GM21717 (cell line): ENCODE data around the gene KIAA1671.

Source experiments
- ATAC-seq: cut with Tn5 transposase; IDR thresholded peaks from one replicate; pipeline ENCODE4 v1.9.1; 2021; ENCODE audit warnings: mild to moderate bottlenecking, moderate library complexity; ENCODE audit not compliant: unreplicated experiment

Gene KIAA1671

GRCh38 chr22:25007444-25008106 is 55.1 kb downstream of the KIAA1671 start:
- ATAC-seq, result no peak

DNA sequence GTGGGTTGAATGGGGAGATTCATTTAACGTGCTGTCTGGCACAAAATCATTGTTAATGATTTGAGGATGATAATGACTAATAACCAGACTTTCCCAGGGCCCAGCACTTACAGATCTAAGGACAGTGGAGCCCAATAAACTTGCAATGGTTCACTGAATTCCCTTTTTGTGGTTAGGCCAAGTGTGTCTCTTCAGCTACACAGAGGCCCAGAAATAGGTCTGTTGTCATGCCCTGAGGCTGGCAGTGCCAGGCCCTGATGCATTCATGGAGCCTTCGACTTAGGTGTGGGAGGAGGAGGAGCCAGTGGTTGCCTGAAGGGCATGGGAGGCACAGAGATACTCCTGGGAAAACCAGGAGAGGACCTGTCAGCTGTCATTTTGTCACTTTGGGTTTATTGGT is 56.1 kb downstream of the KIAA1671 start:
- ATAC-seq, result no peak

GRCh38 chr22:25012741-25013143 is 60.2 kb downstream of the KIAA1671 start:
- no peak for ATAC-seq

GRCh38 chr22:25013607-25014006 is 61.1 kb downstream of the KIAA1671 start:
- ATAC-seq, result no peak

GRCh38 chr22:25014896-25015755 is 62.6 kb downstream of the KIAA1671 start:
- no peak for ATAC-seq

DNA sequence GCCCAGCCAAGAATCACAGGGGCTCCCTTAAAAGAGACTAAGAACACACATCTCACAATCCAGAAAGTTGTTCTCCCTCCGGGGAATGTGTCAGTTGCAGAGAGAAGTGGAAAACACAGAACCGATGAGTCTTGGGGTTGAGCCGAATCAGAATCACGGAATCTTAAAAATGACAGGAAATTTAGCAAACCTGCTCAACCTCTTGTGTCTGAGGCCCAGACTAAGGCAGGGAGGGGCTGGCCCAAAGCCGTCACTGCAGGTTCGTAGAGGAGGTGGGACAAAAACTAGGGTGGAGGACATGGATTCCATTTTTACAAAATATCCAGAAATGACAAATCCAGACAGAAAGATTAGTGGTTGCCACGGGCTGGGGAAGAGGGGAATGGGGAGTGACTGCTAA is 63.8 kb downstream of the KIAA1671 start:
- no peak for ATAC-seq

DNA sequence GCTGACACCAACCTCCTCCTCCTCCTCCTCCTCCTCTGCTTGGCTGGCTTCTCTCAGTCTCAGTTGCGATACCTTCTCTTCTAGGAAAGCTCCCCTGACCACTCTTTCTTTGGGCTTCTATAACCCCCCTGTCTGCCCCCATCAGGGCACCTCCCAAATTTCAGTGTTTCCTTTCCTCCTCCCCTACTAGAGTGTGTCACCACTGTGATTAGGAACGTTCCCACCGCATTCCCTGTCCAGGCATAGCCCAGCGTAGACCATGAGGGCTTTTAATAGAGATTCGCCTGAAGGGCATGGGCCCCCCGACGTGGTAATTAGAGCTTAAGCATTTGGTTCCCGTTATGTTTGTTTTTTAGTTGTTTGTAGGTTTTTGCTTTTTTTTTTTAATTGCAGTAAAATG is 65.5 kb downstream of the KIAA1671 start:
- no peak for ATAC-seq

GRCh38 chr22:25019427-25020184 is 67.1 kb downstream of the KIAA1671 start:
- ATAC-seq, result no peak

DNA sequence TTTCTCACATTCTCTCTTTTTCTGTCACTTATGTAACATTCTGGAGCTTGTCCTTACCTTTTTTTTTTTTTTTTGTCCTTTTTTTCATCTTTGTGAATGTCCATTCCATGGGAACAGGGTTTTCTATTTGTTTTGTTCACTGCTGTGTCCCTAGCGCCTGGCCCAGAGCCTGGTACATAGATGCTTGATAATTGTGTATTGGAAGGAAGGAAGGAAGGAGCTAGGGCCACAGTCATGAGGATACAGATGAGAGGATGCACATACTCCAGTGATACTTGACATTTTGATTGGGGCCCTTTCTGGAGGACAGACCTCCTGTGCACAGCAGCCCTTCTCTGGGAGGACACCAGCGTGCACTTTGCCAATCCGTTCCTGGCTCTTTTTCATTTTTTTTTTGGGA is 68.9 kb downstream of the KIAA1671 start:
- ATAC-seq, result no peak

DNA sequence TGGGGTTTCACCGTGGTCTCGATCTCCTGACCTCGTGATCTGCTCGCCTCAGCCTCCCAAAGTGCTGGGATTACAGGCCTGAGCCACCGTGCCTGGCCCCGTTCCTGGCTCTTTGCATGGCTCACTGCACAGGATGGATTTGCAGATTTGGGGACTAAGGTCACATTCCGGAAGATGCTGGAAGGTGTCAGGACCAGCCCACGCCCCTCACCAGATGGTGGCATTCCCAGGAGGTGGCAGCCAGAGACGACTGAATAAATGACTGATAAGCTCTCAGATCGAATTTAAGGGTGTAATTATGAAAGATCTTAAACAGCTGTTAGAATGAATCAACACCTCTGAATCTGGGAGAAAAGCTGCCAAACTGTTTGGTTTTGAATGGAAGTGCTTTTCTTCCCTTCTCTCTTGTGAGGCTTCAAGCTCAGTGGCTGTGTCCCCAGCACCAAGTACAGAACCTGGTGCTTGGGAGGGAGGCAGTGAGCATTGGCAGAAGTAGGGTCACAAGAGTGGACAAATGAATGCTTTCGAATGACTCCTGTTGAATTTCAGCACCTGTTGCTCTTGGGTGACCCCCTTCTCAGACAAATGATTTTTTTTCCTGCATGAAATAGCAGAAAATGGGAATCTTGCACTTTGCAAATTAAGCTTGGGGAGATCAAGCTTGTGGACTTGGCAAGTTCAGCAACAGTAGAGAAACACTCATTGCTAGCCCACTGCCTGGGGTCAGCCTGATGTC is 69.6 kb downstream of the KIAA1671 start:
- ATAC-seq, result no peak

GRCh38 chr22:25023879-25024278 is 71.4 kb downstream of the KIAA1671 start:
- ATAC-seq, result no peak

DNA sequence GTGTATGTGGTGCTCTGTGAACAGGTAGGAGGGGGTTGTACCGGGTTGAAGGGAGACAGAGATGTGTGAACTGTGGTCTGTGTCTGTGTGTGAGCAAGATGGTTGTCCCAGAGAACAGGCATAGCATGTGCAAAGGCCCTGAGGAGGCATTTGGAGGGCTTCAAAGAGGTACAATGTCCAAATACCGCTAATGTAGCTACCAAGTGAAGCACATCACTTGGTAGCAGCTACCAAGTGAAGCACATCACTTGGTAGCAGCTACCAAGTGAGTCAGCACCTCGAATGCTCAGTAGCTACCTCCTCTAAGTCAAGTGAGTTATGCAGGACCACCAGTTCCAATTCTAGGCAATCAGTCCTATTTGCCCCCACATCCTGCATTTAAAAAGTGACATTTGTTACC is 72.4 kb downstream of the KIAA1671 start:
- no peak for ATAC-seq

GRCh38 chr22:25025491-25026400 is 73.2 kb downstream of the KIAA1671 start:
- ATAC-seq, result no peak

DNA sequence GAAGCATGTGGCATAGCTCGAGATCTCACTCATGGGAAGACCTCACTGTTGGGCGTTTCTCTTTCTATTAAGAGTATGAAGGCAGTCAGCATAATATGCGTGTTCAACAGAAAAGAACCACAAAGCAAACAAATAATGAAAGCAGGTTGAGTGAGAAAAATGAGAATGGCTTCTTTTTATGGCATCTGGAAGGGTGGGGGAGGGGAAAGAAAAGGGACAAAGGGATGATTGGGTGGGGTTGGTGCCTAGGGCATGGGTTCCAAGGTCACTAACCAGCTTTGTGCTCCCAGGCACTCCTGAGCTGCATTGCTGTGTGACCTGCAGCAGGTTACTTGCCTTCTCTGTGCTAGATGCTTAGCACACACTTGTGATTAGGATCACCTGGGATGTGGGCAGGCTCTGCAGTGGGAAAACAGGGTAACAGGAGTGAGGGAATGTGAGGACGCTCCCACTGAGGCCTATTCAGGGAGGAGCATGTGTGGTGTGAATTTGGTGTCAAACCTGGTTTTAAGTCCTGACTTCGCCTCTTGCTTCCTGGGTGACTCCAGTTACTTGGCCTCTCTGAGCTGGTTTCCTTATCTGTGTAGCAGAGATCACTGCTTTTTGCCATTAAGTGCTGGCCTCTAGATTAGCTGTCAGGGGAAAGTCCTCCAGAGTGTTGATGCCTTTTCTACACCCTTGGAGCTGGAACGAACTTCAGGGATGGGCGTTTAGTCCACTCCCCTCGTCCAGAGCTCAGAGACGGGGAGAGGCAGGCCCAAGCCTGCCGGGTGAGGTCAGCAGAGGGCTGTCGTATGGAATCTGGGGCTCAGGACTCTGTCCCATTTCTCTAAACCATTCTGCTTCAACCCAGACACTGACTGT is 74.8 kb downstream of the KIAA1671 start:
- no peak for ATAC-seq

GRCh38 chr22:25027959-25028840 is 75.7 kb downstream of the KIAA1671 start:
- ATAC-seq, result no peak

DNA sequence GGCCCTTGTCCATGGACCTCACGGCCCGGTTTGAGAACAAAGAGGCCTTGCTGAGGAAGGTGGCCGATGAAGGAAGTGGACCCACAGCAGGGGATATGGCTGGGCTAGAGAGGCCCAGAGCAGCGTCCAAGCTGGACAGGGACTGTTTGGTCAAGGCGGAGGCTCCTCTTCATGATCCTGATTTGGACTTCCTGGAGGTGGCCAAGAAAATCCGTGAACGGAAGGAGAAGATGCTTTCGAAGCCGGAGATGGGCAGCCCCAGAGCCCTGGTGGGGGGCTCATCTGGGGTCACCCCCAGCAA is 76.3 kb downstream of the KIAA1671 start:
- no peak for ATAC-seq

DNA sequence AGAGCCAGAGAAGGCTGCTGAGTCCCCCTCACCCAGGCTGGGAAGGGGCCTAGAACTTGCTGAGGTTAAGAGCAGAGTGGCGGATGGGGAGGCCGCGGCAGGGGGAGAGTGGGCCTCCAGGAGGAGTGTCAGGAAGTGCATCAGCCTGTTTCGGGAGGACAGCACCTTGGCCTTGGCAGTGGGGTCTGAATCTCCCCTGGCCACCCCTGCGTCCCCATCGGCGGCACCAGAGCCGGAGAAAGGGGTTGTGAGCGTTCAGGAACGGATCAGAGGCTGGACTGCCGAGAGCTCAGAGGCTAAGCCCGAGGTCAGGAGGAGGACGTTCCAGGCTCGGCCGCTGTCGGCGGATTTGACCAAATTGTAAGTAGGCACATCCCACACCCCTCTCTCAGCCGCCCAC is 76.7 kb downstream of the KIAA1671 start:
- ATAC-seq, result no peak

DNA sequence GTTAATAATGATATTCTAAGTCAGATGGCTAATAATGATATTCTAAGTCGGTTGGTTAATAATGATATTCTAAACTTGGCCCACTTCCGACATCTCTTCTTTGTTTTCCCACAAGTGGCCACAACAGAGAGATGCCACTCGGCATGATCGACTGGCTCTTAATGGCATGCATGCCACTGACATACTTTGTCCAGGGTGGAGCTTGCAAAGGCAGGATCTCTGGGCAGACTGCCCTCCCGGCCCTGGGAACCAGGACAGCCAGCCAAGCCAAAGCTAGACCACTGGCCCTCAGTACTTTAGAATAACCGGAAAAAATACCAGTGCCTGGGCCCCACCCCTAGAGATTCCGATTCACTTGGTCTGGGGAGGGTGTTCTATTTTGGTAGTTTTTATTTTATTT is 78.1 kb downstream of the KIAA1671 start:
- ATAC-seq, result no peak
